BJ (cell line): ENCODE data around the gene SPATA17. TPM values are rescaled to one million over a fixed set of nuclear protein-coding genes. Genes with fewer than 3 reads are reported as not detected.

Experiments used
- CTCF ChIA-PET: fragments of 350-600 bp; formaldehyde crosslinking; extraction: SDS; loops from one replicate; lab custom pipeline; 2021; ENCODE audit warnings: antibody characterized with exemption, inconsistent platforms; lab: Yijun Ruan, JAX
- POLR2A ChIA-PET: fragments of 300-600 bp; sonication (Branson Sonifier 250); formaldehyde crosslinking; extraction: SDS; loops from one replicate; lab custom pipeline; 2021; ENCODE audit warnings: antibody characterized with exemption; lab: Charles Lee
- DNase-seq: peaks from one replicate; pipeline ENCODE4 v3.0.0-alpha.2; 2011; ENCODE audit warnings: low read depth
- H3K27me3 ChIP-seq: 2 replicates; pipeline ENCODE4 v1.6.0; 2011; ENCODE audit warnings: low read length; ENCODE audit not compliant: control insufficient read depth, insufficient read depth
- H3K36me3 ChIP-seq: 2 replicates; pipeline ENCODE4 v1.5.1; 2011; ENCODE audit warnings: low read length; ENCODE audit not compliant: control insufficient read depth, insufficient read depth
- H3K4me3 ChIP-seq: 2 replicates; pipeline ENCODE4 v1.5.1; 2011; ENCODE audit warnings: low read depth, mild to moderate bottlenecking, control low read depth, low read length
- polyA plus RNA-seq: library from polyadenylated mRNA; depleted of rRNA; stranded (reverse); fragments of >200 nt; gene quantifications from 2 replicates; pipeline ENCODE4 v1.2.3, GENCODE V29; 2011; rRNA removed
- small RNA-seq: library from RNA; depleted of rRNA; stranded (forward); fragments of <200 nt; gene quantifications from one replicate; pipeline ENCODE3, GENCODE V24; 2012; ENCODE audit warnings: low replicate concordance, low read depth; ENCODE audit not compliant: insufficient read length
- TF ChIP-seq, protein P1 (sequence below): IDR thresholded peaks from 2 replicates; pipeline ENCODE4 v1.5.1; 2011; ENCODE audit warnings: low read depth, mild to moderate bottlenecking, control low read depth, inconsistent platforms, low read length, moderate library complexity; ENCODE audit not compliant: insufficient read depth

SPATA17 gene
- polyA plus RNA-seq, 1 experiment = 0.52 TPM

DNA sequence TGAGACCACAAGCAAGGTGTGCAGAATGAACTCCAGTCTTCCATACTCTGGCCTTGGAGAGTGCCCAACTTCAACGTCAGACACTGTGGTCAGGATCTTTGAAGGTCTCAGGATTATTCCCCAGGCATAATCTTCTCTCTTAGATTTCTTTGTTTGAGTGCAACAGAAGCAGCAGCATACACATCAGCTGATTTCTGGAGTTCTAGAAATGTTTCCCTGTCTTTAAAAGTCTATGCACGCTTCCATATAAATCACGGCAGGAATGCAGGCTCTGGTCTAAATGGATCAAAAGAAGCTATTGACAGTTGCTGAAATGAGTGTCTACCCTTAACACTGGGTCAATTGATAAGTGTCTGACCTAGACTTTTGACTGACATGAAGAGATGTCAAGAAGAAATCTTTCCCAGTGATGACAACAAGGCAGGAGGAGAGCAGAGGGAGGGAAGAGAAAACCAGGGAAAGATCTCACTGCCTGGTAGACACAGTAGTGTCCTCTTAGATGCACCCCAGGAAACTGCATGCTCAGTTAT lies 279.7 kb downstream of the SPATA17 start:
- DNase-seq = no peak
- Histone ChIP-seq H3K27me3 (no peaks in the 10 kb centered on the region), H3K4me3 (no peak overlapping the region), H3K36me3 (no peaks in the 10 kb centered on the region)
- TF ChIP-seq, protein P1, sequence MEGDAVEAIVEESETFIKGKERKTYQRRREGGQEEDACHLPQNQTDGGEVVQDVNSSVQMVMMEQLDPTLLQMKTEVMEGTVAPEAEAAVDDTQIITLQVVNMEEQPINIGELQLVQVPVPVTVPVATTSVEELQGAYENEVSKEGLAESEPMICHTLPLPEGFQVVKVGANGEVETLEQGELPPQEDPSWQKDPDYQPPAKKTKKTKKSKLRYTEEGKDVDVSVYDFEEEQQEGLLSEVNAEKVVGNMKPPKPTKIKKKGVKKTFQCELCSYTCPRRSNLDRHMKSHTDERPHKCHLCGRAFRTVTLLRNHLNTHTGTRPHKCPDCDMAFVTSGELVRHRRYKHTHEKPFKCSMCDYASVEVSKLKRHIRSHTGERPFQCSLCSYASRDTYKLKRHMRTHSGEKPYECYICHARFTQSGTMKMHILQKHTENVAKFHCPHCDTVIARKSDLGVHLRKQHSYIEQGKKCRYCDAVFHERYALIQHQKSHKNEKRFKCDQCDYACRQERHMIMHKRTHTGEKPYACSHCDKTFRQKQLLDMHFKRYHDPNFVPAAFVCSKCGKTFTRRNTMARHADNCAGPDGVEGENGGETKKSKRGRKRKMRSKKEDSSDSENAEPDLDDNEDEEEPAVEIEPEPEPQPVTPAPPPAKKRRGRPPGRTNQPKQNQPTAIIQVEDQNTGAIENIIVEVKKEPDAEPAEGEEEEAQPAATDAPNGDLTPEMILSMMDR = no peak
- ChIA-PET POLR2A (no interaction called here), CTCF (no interaction called here)

DNA sequence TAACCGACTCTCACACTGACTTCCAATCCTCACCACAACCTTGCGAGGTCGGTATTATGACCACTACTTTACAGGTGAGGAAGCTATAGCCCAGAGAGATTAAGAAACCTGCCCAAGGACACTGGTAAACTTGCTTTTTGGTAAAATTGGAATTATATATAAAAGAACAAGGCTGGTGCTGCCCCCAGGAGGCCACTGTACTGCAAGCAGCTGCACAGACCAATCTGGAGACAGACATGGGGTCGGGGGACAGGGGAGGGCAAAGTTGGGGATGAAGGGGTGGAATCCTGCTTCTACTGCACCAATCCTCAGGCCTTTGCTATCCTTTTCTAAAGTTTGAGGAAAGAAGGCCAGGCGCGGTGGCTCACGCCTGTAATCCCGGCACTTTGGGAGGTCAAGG lies 280.8 kb downstream of the SPATA17 start:
- POLR2A ChIA-PET = no interaction called here
- Histone ChIP-seq H3K27me3 (no peaks in the 10 kb centered on the region), H3K4me3 (no peak overlapping the region), H3K36me3 (no peaks in the 10 kb centered on the region)
- CTCF ChIA-PET = no interaction called here
- no peak for DNase-seq
- TF ChIP-seq, protein P1 = no peak

DNA sequence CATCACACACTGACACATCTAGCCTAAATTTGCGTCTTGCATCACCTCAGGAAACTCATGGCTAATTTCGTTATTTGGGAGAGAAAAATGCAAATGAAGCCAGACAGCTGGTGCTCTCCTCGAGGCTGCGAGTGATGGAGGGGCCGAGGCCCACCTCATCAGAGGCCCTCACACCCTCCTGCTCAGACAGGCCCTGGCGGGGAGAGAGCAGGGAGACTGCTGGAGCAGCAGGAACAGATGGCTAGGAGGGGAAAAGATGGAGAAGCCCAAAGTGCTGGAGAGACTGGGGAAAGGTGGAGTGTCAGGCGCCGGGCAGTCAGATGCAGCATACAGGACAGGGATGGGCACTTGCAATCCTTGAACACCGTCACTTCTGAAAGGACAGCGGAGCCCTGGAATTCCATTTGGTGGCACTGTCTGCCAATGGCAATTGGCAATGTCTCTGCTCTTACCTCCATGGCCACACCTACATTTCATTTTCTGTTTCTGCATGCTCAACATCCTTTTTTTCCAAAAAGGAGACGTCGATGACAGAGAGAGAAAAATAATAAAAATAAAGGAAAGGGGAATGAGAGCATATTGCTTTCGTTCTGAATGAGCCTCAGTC lies 286.2 kb downstream of the SPATA17 start:
- TF ChIP-seq, protein P1 = no peak
- CTCF ChIA-PET = no interaction called here
- POLR2A ChIA-PET = no interaction called here

DNA sequence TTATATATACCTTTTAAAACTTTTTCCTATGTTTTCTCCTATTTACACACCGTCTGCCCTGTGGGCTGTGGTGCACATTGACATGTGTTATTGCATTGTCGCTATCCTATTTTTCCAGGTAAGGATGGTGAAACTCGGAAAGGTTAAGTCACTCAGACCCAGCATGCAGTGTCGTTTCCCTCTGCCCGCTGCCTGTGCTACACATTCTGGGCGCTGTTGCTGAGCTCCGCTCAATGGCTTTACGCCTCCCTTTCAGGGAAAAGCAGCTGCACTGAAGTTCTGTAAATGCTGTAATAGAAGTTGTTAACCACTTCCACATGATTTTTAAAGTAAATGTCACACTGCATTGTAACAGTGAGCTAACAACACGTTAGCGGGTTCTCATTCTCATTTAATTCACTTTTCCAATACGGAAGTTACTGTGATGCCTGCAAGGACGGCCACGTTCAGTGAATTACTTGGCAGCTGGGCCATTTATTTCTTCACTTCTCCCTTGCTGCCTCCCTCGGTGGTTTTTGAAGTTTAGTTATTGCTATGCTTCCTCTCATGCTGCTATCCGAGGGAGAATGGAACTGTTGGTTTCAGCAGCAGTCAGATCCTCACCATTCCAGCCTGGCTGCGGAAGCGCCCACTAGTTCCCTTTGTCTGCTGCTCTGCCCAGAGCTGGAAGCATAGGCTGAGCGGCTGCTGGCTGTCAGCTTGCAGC lies 288.7 kb downstream of the SPATA17 start:
- Histone ChIP-seq H3K36me3 (no peaks in the 10 kb centered on the region), H3K4me3 (no peak overlapping the region), H3K27me3 (peaks cover 4% of the 10 kb centered on the region; the same call in 1 of the 2 replicates)
- ChIA-PET POLR2A (no interaction called here), CTCF (no interaction called here)
- TF ChIP-seq, protein P1 = no peak
- DNase-seq = no peak

More for the DNA sequence above, 286.2 kb downstream of the SPATA17 start:
- Histone ChIP-seq H3K4me3 (no peak overlapping the region), H3K36me3 (no peaks in the 10 kb centered on the region), H3K27me3 (peaks cover 2% of the 10 kb centered on the region; the same call in 1 of the 2 replicates)
- no peak for DNase-seq

Small RNA genes lying within 50 kb of the gene (small RNA-seq; reads per million reads assigned to genes)
- not detected for gene UBBP2

Other genes with a start within 250 kb of the SPATA17 start
- gene GPATCH2, start 254 bp upstream of the SPATA17 start, polyA plus RNA-seq = 2.7 and 6.3 TPM in 2 replicates